Measurements from ENCODE around the gene ARHGAP20. TPM values are rescaled to one million over a fixed set of nuclear protein-coding genes. Genes with fewer than 3 reads are reported as not detected.

The ARHGAP20 gene
- total and polyA plus RNA-seq, 4 donors, result 0.46 to 1.5 (median 0.73) TPM

- Histone ChIP-seq H3K36me3 (ENCODE audit: control insufficient read depth in 4 of 4, insufficient read depth in 3 of 4, low read depth in 1 of 4, low read length in 3 of 4) (peaks cover 0 to 4% (median 0%) of the 10 kb centered on the region in 4 donors), H3K4me1 (ENCODE audit: control insufficient read depth in 4 of 4, insufficient read depth in 4 of 4, low read length in 3 of 4) (no peaks in the 10 kb centered on the region), H3K27me3 (ENCODE audit: control insufficient read depth in 4 of 4, insufficient read depth in 4 of 4, low read length in 3 of 4) (no peaks in the 10 kb centered on the region), H3K9me3 (ENCODE audit: control insufficient read depth in 4 of 4, low read length in 3 of 4) (no peaks in the 10 kb centered on the region), H3K27ac (ENCODE audit: low read depth in 1 of 2, low read length in 2 of 2) (no peak overlapping the region), H3K9ac (ENCODE audit: low read depth in 1 of 2, low read length in 2 of 2) (no peak overlapping the region), H3K4me3 (ENCODE audit: low read depth in 1 of 3, low read length in 3 of 3) (no peak overlapping the region)
- no peak for DNase-seq (ENCODE audit: low spot score)
- WGBS, result 94% methylated on average over 4 of the region's 4 CpGs
- no peak for TF ChIP-seq HNF4G (IDR thresholded peaks at IDR 0.05)
- TF ChIP-seq ZBTB33 (IDR thresholded peaks at IDR 0.05), result no peak
These were observed 22.9 kb downstream of the ARHGAP20 start for GRCh38 chr11:110689306-110689705.

DNA sequence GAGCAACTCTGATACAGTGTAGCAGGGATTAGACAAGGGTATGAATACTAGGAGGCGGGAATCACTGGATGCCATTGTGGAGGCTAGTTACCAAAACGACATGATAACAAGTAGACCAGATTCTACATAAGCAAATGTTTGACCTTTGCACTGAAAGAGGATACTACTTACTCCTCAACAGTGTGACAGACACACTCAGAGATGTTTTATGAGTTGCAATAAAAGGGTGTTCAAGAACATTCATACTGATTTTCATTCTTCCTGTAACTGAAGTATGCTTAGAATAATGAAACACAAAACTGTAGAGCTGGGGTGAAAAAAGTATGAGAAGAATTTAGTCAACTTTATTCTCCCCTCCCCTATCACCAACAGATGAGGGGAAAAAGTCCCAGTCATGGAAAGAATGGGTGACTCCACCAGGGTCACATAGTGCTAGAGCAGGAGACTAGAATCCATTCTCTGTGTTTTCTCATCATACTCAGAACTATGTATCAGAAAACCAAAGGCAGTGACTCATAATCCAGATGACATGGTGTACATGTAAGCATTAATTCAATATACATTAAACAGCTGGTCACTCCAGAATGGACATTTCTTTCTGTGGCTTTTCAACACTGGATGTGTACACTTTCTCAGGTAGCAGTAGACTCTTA lies 32.8 kb downstream of the ARHGAP20 start:
- Histone ChIP-seq H3K27me3 (ENCODE audit: control insufficient read depth in 4 of 4, insufficient read depth in 4 of 4, low read length in 3 of 4) (no peaks in the 10 kb centered on the region), H3K27ac (ENCODE audit: low read depth in 1 of 2, low read length in 2 of 2) (no peak overlapping the region), H3K4me3 (ENCODE audit: low read depth in 1 of 3, low read length in 3 of 3) (no peak overlapping the region), H3K4me1 (ENCODE audit: control insufficient read depth in 4 of 4, insufficient read depth in 4 of 4, low read length in 3 of 4) (no peaks in the 10 kb centered on the region), H3K9me3 (ENCODE audit: control insufficient read depth in 4 of 4, low read length in 3 of 4) (no peaks in the 10 kb centered on the region), H3K9ac (ENCODE audit: low read depth in 1 of 2, low read length in 2 of 2) (no peak overlapping the region), H3K36me3 (ENCODE audit: control insufficient read depth in 4 of 4, insufficient read depth in 3 of 4, low read depth in 1 of 4, low read length in 3 of 4) (no peaks in the 10 kb centered on the region)
- TF ChIP-seq EGR1 (IDR thresholded peaks at IDR 0.05; ENCODE audit: low read depth in 2 of 2) (no peak), SP1 (IDR thresholded peaks at IDR 0.05) (no peak), CTCF (IDR thresholded peaks at IDR 0.05; ENCODE audit: low read depth, low read length, missing input control) (no peak), RAD21 (IDR thresholded peaks at IDR 0.05) (no peak), ATF3 (IDR thresholded peaks at IDR 0.05) (no peak), FOXA2 (IDR thresholded peaks at IDR 0.05) (no peak), NR2F2 (IDR thresholded peaks at IDR 0.05) (no peak), HNF4A (conservative IDR thresholded peaks at IDR 0.05) (no peak), FOXA1 (IDR thresholded peaks at IDR 0.05) (no peak), GABPA (IDR thresholded peaks at IDR 0.05 in 1 of 2, conservative IDR thresholded peaks at IDR 0.05 in 1 of 2) (no peak), REST (IDR thresholded peaks at IDR 0.05) (no peak), ZBTB33 (IDR thresholded peaks at IDR 0.05) (no peak), JUND (IDR thresholded peaks at IDR 0.05) (no peak), RXRA (IDR thresholded peaks at IDR 0.05) (no peak), TAF1 (conservative IDR thresholded peaks at IDR 0.05) (no peak)
- TF ChIP-seq, protein P1, sequence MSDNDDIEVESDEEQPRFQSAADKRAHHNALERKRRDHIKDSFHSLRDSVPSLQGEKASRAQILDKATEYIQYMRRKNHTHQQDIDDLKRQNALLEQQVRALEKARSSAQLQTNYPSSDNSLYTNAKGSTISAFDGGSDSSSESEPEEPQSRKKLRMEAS (IDR thresholded peaks at IDR 0.05), result no peak
- WGBS, result 83% methylated on average over 2 of the region's 2 CpGs
- DNase-seq (ENCODE audit: low spot score), result no peak
